K562 (cell line): Measurements from ENCODE around the gene NDUFAF3.

Experiments used
- CHD2 ChIP-seq: IDR thresholded peaks from 2 replicates; pipeline ENCODE4 v1.6.1; 2011; ENCODE audit warnings: low read depth, low read length
- FOXM1 ChIP-seq, 2 experiments: fragments of 450-650 bp in 1 of 2; sonication (generic) in 1 of 2; formaldehyde crosslinking in 1 of 2; IDR thresholded peaks; 2 replicates each; pipeline versions ENCODE4 v1.6.1 to v1.9.0; 2017 to 2022; ENCODE audit warnings: low read depth in 2 of 2, mild to moderate bottlenecking in 2 of 2, missing genetic modification reagents in 1 of 2, moderate library complexity in 1 of 2
- MXD1 ChIP-seq: fragments of 250-450 bp; sonication (Bioruptor Pico); IDR thresholded peaks from 2 replicates; pipeline ENCODE4 v1.8.0; 2021; ENCODE audit warnings: borderline replicate concordance, mild to moderate bottlenecking, moderate library complexity; ENCODE audit not compliant: poor library complexity, severe bottlenecking
- MYC ChIP-seq, 2 experiments: fragments of 250-450 bp in 1 of 2; sonication (Bioruptor Pico) in 1 of 2; IDR thresholded peaks; 2 replicates each; pipeline versions ENCODE4 v1.5.1 to v1.6.1; 2012 to 2021; ENCODE audit warnings: low read depth in 2 of 2, borderline replicate concordance in 1 of 2, improper control_type of control experiment in 1 of 2, low read length in 1 of 2, mild to moderate bottlenecking in 1 of 2, moderate library complexity in 1 of 2
- POLR2AphosphoS5 ChIP-seq: IDR thresholded peaks from 2 replicates; pipeline ENCODE4 v1.6.1; 2011; ENCODE audit warnings: mild to moderate bottlenecking, low read depth, low read length, moderate library complexity; ENCODE audit not compliant: control insufficient read depth, insufficient read depth
- TCF7 ChIP-seq: sonication (generic); IDR thresholded peaks from 2 replicates; pipeline ENCODE4 v1.6.1; 2016; ENCODE audit warnings: antibody characterized with exemption, borderline replicate concordance
- ZBTB1 ChIP-seq: sonication (generic); formaldehyde crosslinking; IDR thresholded peaks from 2 replicates; pipeline ENCODE4 v1.8.1; 2023; ENCODE audit warnings: missing genetic modification reagents, low read depth, mild to moderate bottlenecking, borderline replicate concordance
- ZNF668 ChIP-seq: fragments of 250-450 bp; sonication (Bioruptor Pico); IDR thresholded peaks from 2 replicates; pipeline ENCODE4 v1.8.0; 2022; ENCODE audit warnings: mild to moderate bottlenecking, inconsistent platforms

GRCh38 chr3:49023775-49024174 is 1.9 kb downstream of the NDUFAF3 start:
- TF ChIP-seq MYC (IDR thresholded peaks at IDR 0.05; ENCODE audit: low read depth, low read length), result no peak
- TF ChIP-seq MYC (CRISPR knock-in tag; IDR thresholded peaks at IDR 0.05; ENCODE audit: borderline replicate concordance, low read depth), result no peak
- 0 out of 2 replicates have a peak, but pooled peaks have one; percentile 13 for TF ChIP-seq POLR2AphosphoS5
- no peak for TF ChIP-seq ZNF668
- no peak for TF ChIP-seq CHD2
- TF ChIP-seq ZBTB1 (CRISPR knock-in tag), result no peak
- TF ChIP-seq FOXM1 (IDR thresholded peaks at IDR 0.05; ENCODE audit: low read depth), result no peak
- TF ChIP-seq FOXM1 (CRISPR knock-in tag; IDR thresholded peaks at IDR 0.05; ENCODE audit: low read depth), result no peak
- TF ChIP-seq TCF7, result no peak
- TF ChIP-seq MXD1 (CRISPR knock-in tag), result no peak
